ENCODE measurements around the gene HDAC3.
A peak's percentile ranks its signal among the peaks of the same experiment; 100 is the strongest.

The HDAC3 gene

GRCh38 chr5:141636413-141637122 is at the start of gene HDAC3, which contains the start of gene RELL2:
HDAC3 (minus strand) TSS chr5:141636849; CDS start chr5:141636790, 59 bp downstream.
RELL2 (plus strand) TSS chr5:141636997; CDS start chr5:141638226, 1,229 bp downstream.
- peak within 1 kb of the TSS; percentile 85 for H3K27ac ChIP-seq (ENCODE audit: low read depth, low read length)
- H3K4me1 ChIP-seq (ENCODE audit: control insufficient read depth, insufficient read depth, low read length) = peaks cover 12% of the 10 kb centered on the region
- H3K4me3 ChIP-seq (ENCODE audit: low read depth, low read length) = peak within 1 kb of the TSS; percentile 92
- H3K27me3 ChIP-seq (ENCODE audit: control insufficient read depth, insufficient read depth, low read length) = no peaks in the 10 kb centered on the region
- no peaks in the 10 kb centered on the region for H3K9me3 ChIP-seq (ENCODE audit: control insufficient read depth, insufficient read depth, low read length)
- H3K9ac ChIP-seq (ENCODE audit: low read depth, low read length) = peak within 1 kb of the TSS; percentile 77
- peaks cover 37% of the 10 kb centered on the region for H3K36me3 ChIP-seq (ENCODE audit: control insufficient read depth, insufficient read depth, low read length)

GRCh38 chr5:141685591-141685990 is 48.9 kb upstream of the HDAC3 start:
- peaks cover 3% of the 10 kb centered on the region; the same call in 1 of the 2 replicates for H3K27me3 ChIP-seq (ENCODE audit: control insufficient read depth, insufficient read depth, low read length)
- H3K4me3 ChIP-seq (ENCODE audit: low read depth, low read length) = no peak overlapping the region
- peaks cover 32% of the 10 kb centered on the region for H3K4me1 ChIP-seq (ENCODE audit: control insufficient read depth, insufficient read depth, low read length)
- H3K36me3 ChIP-seq (ENCODE audit: control insufficient read depth, insufficient read depth, low read length) = no peaks in the 10 kb centered on the region
- no peak overlapping the region for H3K9ac ChIP-seq (ENCODE audit: low read depth, low read length)
- H3K9me3 ChIP-seq (ENCODE audit: control insufficient read depth, insufficient read depth, low read length) = no peaks in the 10 kb centered on the region
- H3K27ac ChIP-seq (ENCODE audit: low read depth, low read length) = no peak overlapping the region

- H3K9me3 ChIP-seq (ENCODE audit: control insufficient read depth, insufficient read depth, low read length) = no peaks in the 10 kb centered on the region
- peaks cover 7% of the 10 kb centered on the region; the same call in 1 of the 2 replicates for H3K36me3 ChIP-seq (ENCODE audit: control insufficient read depth, insufficient read depth, low read length)
- H3K4me3 ChIP-seq (ENCODE audit: low read depth, low read length) = no peak overlapping the region
- no peak overlapping the region for H3K27ac ChIP-seq (ENCODE audit: low read depth, low read length)
- H3K27me3 ChIP-seq (ENCODE audit: control insufficient read depth, insufficient read depth, low read length) = no peaks in the 10 kb centered on the region
- no peak overlapping the region for H3K9ac ChIP-seq (ENCODE audit: low read depth, low read length)
- peaks cover 36% of the 10 kb centered on the region for H3K4me1 ChIP-seq (ENCODE audit: control insufficient read depth, insufficient read depth, low read length)
These were observed 47.0 kb upstream of the HDAC3 start for GRCh38 chr5:141683596-141684141.

- Histone ChIP-seq H3K27ac (ENCODE audit: low read depth, low read length) (peak within 1 kb of the TSS; percentile 94), H3K27me3 (ENCODE audit: control insufficient read depth, insufficient read depth, low read length) (no peaks in the 10 kb centered on the region), H3K4me1 (ENCODE audit: control insufficient read depth, insufficient read depth, low read length) (peaks cover 32% of the 10 kb centered on the region), H3K36me3 (ENCODE audit: control insufficient read depth, insufficient read depth, low read length) (peaks cover 8% of the 10 kb centered on the region; the same call in 1 of the 2 replicates), H3K9ac (ENCODE audit: low read depth, low read length) (peak within 1 kb of the TSS; percentile 58), H3K9me3 (ENCODE audit: control insufficient read depth, insufficient read depth, low read length) (no peaks in the 10 kb centered on the region), H3K4me3 (ENCODE audit: low read depth, low read length) (peak within 1 kb of the TSS; percentile 73)
These were observed 45.3 kb upstream of the HDAC3 start, which contains the start of gene ARAP3 for GRCh38 chr5:141681695-141682641. ARAP3 (minus strand) TSS chr5:141682230; CDS start chr5:141680486, 1,744 bp downstream.

- H3K9me3 ChIP-seq (ENCODE audit: control insufficient read depth, insufficient read depth, low read length) = no peaks in the 10 kb centered on the region
- peak overlapping the region; percentile 49 for H3K9ac ChIP-seq (ENCODE audit: low read depth, low read length)
- H3K4me3 ChIP-seq (ENCODE audit: low read depth, low read length) = peak overlapping the region; percentile 73
- H3K36me3 ChIP-seq (ENCODE audit: control insufficient read depth, insufficient read depth, low read length) = peaks cover 8% of the 10 kb centered on the region; the same call in 1 of the 2 replicates
- peaks cover 29% of the 10 kb centered on the region for H3K4me1 ChIP-seq (ENCODE audit: control insufficient read depth, insufficient read depth, low read length)
- H3K27me3 ChIP-seq (ENCODE audit: control insufficient read depth, insufficient read depth, low read length) = no peaks in the 10 kb centered on the region
- H3K27ac ChIP-seq (ENCODE audit: low read depth, low read length) = peak overlapping the region; percentile 94
These were observed 44.6 kb upstream of the HDAC3 start for GRCh38 chr5:141681295-141681694.

GRCh38 chr5:141680751-141681201 is 44.1 kb upstream of the HDAC3 start:
- Histone ChIP-seq H3K9ac (ENCODE audit: low read depth, low read length) (no peak overlapping the region), H3K27me3 (ENCODE audit: control insufficient read depth, insufficient read depth, low read length) (no peaks in the 10 kb centered on the region), H3K27ac (ENCODE audit: low read depth, low read length) (peak overlapping the region; percentile 94), H3K4me3 (ENCODE audit: low read depth, low read length) (peak overlapping the region; percentile 73), H3K9me3 (ENCODE audit: control insufficient read depth, insufficient read depth, low read length) (no peaks in the 10 kb centered on the region), H3K4me1 (ENCODE audit: control insufficient read depth, insufficient read depth, low read length) (peaks cover 30% of the 10 kb centered on the region), H3K36me3 (ENCODE audit: control insufficient read depth, insufficient read depth, low read length) (peaks cover 8% of the 10 kb centered on the region; the same call in 1 of the 2 replicates)

GRCh38 chr5:141680178-141680577 is 43.5 kb upstream of the HDAC3 start:
- Histone ChIP-seq H3K9me3 (ENCODE audit: control insufficient read depth, insufficient read depth, low read length) (no peaks in the 10 kb centered on the region), H3K27ac (ENCODE audit: low read depth, low read length) (peak overlapping the region; percentile 94), H3K9ac (ENCODE audit: low read depth, low read length) (no peak overlapping the region), H3K4me1 (ENCODE audit: control insufficient read depth, insufficient read depth, low read length) (peaks cover 33% of the 10 kb centered on the region), H3K36me3 (ENCODE audit: control insufficient read depth, insufficient read depth, low read length) (peaks cover 8% of the 10 kb centered on the region; the same call in 1 of the 2 replicates), H3K4me3 (ENCODE audit: low read depth, low read length) (no peak overlapping the region), H3K27me3 (ENCODE audit: control insufficient read depth, insufficient read depth, low read length) (no peaks in the 10 kb centered on the region)

- Histone ChIP-seq H3K27ac (ENCODE audit: low read depth, low read length) (no peak overlapping the region), H3K36me3 (ENCODE audit: control insufficient read depth, insufficient read depth, low read length) (peaks cover 14% of the 10 kb centered on the region), H3K4me3 (ENCODE audit: low read depth, low read length) (no peak overlapping the region), H3K9ac (ENCODE audit: low read depth, low read length) (no peak overlapping the region), H3K27me3 (ENCODE audit: control insufficient read depth, insufficient read depth, low read length) (no peaks in the 10 kb centered on the region), H3K9me3 (ENCODE audit: control insufficient read depth, insufficient read depth, low read length) (no peaks in the 10 kb centered on the region), H3K4me1 (ENCODE audit: control insufficient read depth, insufficient read depth, low read length) (peaks cover 32% of the 10 kb centered on the region)
These were observed 40.8 kb upstream of the HDAC3 start for GRCh38 chr5:141677415-141677814.

GRCh38 chr5:141675672-141676071 is 39.0 kb upstream of the HDAC3 start:
- Histone ChIP-seq H3K9me3 (ENCODE audit: control insufficient read depth, insufficient read depth, low read length) (no peaks in the 10 kb centered on the region), H3K27me3 (ENCODE audit: control insufficient read depth, insufficient read depth, low read length) (no peaks in the 10 kb centered on the region), H3K27ac (ENCODE audit: low read depth, low read length) (peak overlapping the region; percentile 81), H3K4me3 (ENCODE audit: low read depth, low read length) (no peak overlapping the region), H3K4me1 (ENCODE audit: control insufficient read depth, insufficient read depth, low read length) (peaks cover 22% of the 10 kb centered on the region), H3K36me3 (ENCODE audit: control insufficient read depth, insufficient read depth, low read length) (peaks cover 31% of the 10 kb centered on the region), H3K9ac (ENCODE audit: low read depth, low read length) (no peak overlapping the region)

- peaks cover 36% of the 10 kb centered on the region for H3K36me3 ChIP-seq (ENCODE audit: control insufficient read depth, insufficient read depth, low read length)
- no peak overlapping the region for H3K4me3 ChIP-seq (ENCODE audit: low read depth, low read length)
- no peaks in the 10 kb centered on the region for H3K27me3 ChIP-seq (ENCODE audit: control insufficient read depth, insufficient read depth, low read length)
- H3K27ac ChIP-seq (ENCODE audit: low read depth, low read length) = peak overlapping the region; percentile 81
- no peak overlapping the region for H3K9ac ChIP-seq (ENCODE audit: low read depth, low read length)
- H3K9me3 ChIP-seq (ENCODE audit: control insufficient read depth, insufficient read depth, low read length) = no peaks in the 10 kb centered on the region
- peaks cover 17% of the 10 kb centered on the region for H3K4me1 ChIP-seq (ENCODE audit: control insufficient read depth, insufficient read depth, low read length)
These were observed 38.1 kb upstream of the HDAC3 start for GRCh38 chr5:141674747-141675146.

Measured in HUES48 (cell line).